Sigmoid colon (tissue), 7 donors: ENCODE data around the gene PEX1. TPM values are rescaled to one million over a fixed set of nuclear protein-coding genes. Genes with fewer than 3 reads are reported as not detected.

Experiments
- DNase-seq: peaks from one replicate; pipeline ENCODE4 v3.0.0-alpha.2; 2019
- H3K27ac ChIP-seq, 4 donors: fragments of 200-600 bp; sonication (generic); one replicate each; pipeline ENCODE4 v1.5.1; 2016 to 2019; ENCODE audit warnings: mild to moderate bottlenecking in 1 of 4
- H3K27me3 ChIP-seq, 3 donors: fragments of 200-600 bp; sonication (generic); one replicate each; pipeline ENCODE4 v1.5.1; 2019; ENCODE audit warnings: mild to moderate bottlenecking in 1 of 3
- H3K36me3 ChIP-seq, 4 donors: fragments of 200-600 bp; sonication (generic); one replicate each; pipeline ENCODE4 v1.5.1; 2016 to 2019
- H3K4me1 ChIP-seq, 4 donors: fragments of 200-600 bp; sonication (generic); one replicate each; pipeline ENCODE4 v1.5.1; 2017 to 2019
- H3K4me3 ChIP-seq, 4 donors: fragments of 200-600 bp; sonication (generic); one replicate each; pipeline ENCODE4 v1.5.1; 2017 to 2019; ENCODE audit warnings: mild to moderate bottlenecking in 2 of 4, moderate library complexity in 1 of 4
- H3K9me3 ChIP-seq, 4 donors: fragments of 200-600 bp in 3 of 4; sonication (generic) in 3 of 4; one replicate each; pipeline versions ENCODE4 v1.5.1 to v1.6.1; 2013 to 2019
- EP300 ChIP-seq, 4 donors: sonication (generic); formaldehyde crosslinking; IDR thresholded peaks; one replicate each; pipeline ENCODE4 v1.6.1; 2017; ENCODE audit warnings: antibody characterized with exemption in 4 of 4
- POLR2A ChIP-seq, 2 donors: fragments of 450-650 bp; IDR thresholded peaks; one replicate each; pipeline ENCODE4 v1.6.1; 2016; ENCODE audit warnings: antibody characterized with exemption in 2 of 2, mild to moderate bottlenecking in 2 of 2, moderate library complexity in 2 of 2
- POLR2AphosphoS5 ChIP-seq, 4 donors: sonication (generic); formaldehyde crosslinking; IDR thresholded peaks; one replicate each; pipeline ENCODE4 v1.6.1; 2017; ENCODE audit warnings: antibody characterized with exemption in 4 of 4
- WGBS, 2 donors: extraction: QIAGEN DNeasy Blood & Tissue Kit; methylation state at CpG; one replicate each; pipeline ENCODE4 v1.1.7; 2013; 5-methylcytosine and 5-hydroxymethylcytosine counted together
- intact Hi-C: fragments of 100-400 bp; cut with DNase I; formaldehyde crosslinking; loops from one replicate; pipeline ENCODE4 v1.15.1; 2023
- polyA plus RNA-seq, 3 donors: library from polyadenylated mRNA; stranded (reverse); fragments of 200-250 nt; gene quantifications; one replicate each; pipeline ENCODE4 v1.2.3, GENCODE V29; 2013
- total RNA-seq, 4 donors: library from RNA; depleted of rRNA; stranded (reverse); fragments of >200 nt; gene quantifications; one replicate each; pipeline ENCODE4 v1.1.0, GENCODE V29; 2016
- TF ChIP-seq, protein P1 (sequence below), 4 experiments: fragments of 450-650 bp in 3 of 4; fragments of 200-600 bp in 1 of 4; IDR thresholded peaks; one replicate each; pipeline ENCODE4 v1.5.1; 2016 to 2019; ENCODE audit warnings: antibody characterized with exemption in 4 of 4, mild to moderate bottlenecking in 3 of 4, moderate library complexity in 2 of 4
- donor health status: healthy with polysubstance abuse.
- donor health status: Bipolar disorder and iron deficiency.
- donor health status: healthy.

The PEX1 gene
- total and polyA plus RNA-seq, 7 donors: 7.4 to 29.0 (median 19.0) TPM

DNA sequence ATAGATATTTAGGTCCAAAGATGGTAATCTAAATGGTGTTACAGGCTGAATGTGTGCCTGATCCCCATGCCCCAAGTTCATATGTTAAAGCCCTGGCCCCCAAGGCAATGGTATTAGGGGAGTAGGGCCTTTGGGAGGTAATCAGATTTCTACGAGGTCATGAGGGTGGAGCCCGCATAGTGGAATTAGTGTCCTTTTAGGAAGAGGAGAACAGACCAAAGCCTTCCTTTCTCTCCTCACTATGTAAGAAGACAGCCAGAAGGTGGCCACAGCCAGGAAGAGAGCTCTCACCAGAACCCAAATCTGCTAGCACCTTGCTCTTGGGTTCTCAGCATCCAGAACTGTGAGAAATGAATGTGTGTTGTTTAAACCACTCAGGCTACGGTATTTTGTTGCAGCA lies 65.8 kb downstream of the PEX1 start:
- no peak for DNase-seq
- intact Hi-C loops: no loop called here
- Histone ChIP-seq H3K27me3 (no peaks in the 10 kb centered on the region), H3K4me3 (no peak overlapping the region), H3K9me3 (no peaks in the 10 kb centered on the region), H3K4me1 (no peaks in the 10 kb centered on the region), H3K36me3 (peaks cover 0 to 35% (median 0%) of the 10 kb centered on the region in 4 donors), H3K27ac (no peak overlapping the region)
- WGBS, 2 donors: 92 to 94% methylated on average over 3 of the region's 3 CpGs
- TF ChIP-seq, protein P1, sequence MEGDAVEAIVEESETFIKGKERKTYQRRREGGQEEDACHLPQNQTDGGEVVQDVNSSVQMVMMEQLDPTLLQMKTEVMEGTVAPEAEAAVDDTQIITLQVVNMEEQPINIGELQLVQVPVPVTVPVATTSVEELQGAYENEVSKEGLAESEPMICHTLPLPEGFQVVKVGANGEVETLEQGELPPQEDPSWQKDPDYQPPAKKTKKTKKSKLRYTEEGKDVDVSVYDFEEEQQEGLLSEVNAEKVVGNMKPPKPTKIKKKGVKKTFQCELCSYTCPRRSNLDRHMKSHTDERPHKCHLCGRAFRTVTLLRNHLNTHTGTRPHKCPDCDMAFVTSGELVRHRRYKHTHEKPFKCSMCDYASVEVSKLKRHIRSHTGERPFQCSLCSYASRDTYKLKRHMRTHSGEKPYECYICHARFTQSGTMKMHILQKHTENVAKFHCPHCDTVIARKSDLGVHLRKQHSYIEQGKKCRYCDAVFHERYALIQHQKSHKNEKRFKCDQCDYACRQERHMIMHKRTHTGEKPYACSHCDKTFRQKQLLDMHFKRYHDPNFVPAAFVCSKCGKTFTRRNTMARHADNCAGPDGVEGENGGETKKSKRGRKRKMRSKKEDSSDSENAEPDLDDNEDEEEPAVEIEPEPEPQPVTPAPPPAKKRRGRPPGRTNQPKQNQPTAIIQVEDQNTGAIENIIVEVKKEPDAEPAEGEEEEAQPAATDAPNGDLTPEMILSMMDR (IDR thresholded peaks at IDR 0.05): no peak
- TF ChIP-seq POLR2A (IDR thresholded peaks at IDR 0.05) (no peak), POLR2AphosphoS5 (IDR thresholded peaks at IDR 0.05) (no peak), EP300 (IDR thresholded peaks at IDR 0.05) (no peak)

DNA sequence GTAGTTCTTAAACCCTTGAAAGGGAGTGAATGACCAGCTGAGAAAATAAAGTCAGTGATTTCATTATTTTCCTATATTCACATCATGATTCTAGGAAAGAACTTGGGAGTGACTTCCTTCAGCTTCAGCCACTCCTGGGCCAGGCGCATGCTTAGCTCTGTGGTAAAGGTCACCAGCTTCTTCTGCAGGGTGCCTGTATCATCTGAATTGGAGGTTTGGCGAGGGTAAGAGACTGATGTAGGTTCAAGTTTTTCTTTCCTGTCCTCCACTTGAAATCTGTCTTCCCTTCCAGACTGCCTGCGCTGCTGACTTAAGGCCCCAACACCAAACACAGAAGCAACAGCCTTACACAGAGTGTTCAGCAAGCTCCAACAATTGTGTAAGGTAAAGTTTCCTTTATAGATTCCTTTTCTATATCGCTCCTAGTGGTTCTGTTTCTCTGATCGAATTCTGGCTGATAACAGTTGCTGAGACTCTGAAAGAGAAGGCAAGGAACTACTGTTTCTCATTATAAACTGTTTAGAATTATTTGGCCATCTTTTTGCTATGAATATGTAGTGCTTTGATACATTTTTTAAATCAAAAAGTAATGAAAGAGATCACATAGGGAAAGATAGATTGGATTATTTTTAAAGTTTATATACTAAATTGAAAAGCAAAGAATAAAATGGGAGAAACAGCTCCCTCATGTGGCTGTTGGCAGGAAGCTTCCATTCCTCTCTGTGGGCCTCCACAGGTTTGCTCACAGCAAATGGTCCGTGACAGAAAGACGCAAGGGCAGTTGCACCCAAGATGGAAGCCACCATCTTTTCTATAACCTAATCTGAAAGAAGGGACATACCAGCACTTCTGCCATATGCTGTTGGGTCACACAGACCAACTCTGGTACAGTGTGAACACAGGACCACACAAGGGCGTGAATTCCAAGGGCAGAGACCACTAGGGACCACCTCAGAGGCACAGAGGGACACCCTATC lies 67.0 kb downstream of the PEX1 start:
- Histone ChIP-seq H3K27ac (no peak overlapping the region), H3K36me3 (peaks cover 0 to 44% (median 5%) of the 10 kb centered on the region in 4 donors), H3K4me3 (no peak overlapping the region), H3K27me3 (no peaks in the 10 kb centered on the region), H3K9me3 (no peaks in the 10 kb centered on the region), H3K4me1 (no peaks in the 10 kb centered on the region)
- WGBS, 2 donors: 49 to 70% methylated on average over 8 of the region's 8 CpGs
- TF ChIP-seq, protein P1 (IDR thresholded peaks at IDR 0.05): peak in 2 of 4 experiments; percentile 21 to 47
- TF ChIP-seq POLR2A (IDR thresholded peaks at IDR 0.05): no peak
- TF ChIP-seq EP300 (IDR thresholded peaks at IDR 0.05): no peak
- DNase-seq: no peak
- intact Hi-C loops: no loop called here

DNA sequence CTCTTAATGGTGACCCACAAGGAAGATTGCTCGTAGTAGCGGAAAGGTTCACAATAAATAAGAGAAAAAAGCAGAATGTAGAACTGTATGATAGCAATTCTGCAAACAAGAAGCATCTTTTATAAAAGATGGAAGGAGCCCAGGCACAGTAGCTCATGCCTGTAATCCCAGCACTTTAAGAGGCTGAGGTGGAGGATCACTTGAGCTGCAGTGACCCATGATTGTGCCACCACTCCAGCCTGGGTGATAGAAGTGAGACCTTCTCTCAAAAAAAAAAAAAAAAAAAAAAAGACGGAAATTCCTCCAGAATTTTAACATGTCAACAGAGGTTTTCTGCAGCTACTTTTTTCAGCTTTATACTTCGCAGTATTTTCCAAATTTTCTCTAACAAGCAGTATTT lies 67.8 kb downstream of the PEX1 start:
- WGBS, 2 donors: 90 to 92% methylated on average over 4 of the region's 4 CpGs
- no peaks in the 10 kb centered on the region for H3K9me3 ChIP-seq
- H3K27me3 ChIP-seq: no peaks in the 10 kb centered on the region
- DNase-seq: no peak
- H3K4me3 ChIP-seq: no peak overlapping the region
- H3K36me3 ChIP-seq: peaks cover 0 to 52% (median 8%) of the 10 kb centered on the region in 4 donors
- no peak for TF ChIP-seq EP300 (IDR thresholded peaks at IDR 0.05)
- TF ChIP-seq POLR2AphosphoS5 (IDR thresholded peaks at IDR 0.05): no peak
- TF ChIP-seq, protein P1 (IDR thresholded peaks at IDR 0.05): no peak
- no peak for TF ChIP-seq POLR2A (IDR thresholded peaks at IDR 0.05)
- intact Hi-C loops: no loop called here
- H3K27ac ChIP-seq: no peak overlapping the region
- no peaks in the 10 kb centered on the region for H3K4me1 ChIP-seq

DNA sequence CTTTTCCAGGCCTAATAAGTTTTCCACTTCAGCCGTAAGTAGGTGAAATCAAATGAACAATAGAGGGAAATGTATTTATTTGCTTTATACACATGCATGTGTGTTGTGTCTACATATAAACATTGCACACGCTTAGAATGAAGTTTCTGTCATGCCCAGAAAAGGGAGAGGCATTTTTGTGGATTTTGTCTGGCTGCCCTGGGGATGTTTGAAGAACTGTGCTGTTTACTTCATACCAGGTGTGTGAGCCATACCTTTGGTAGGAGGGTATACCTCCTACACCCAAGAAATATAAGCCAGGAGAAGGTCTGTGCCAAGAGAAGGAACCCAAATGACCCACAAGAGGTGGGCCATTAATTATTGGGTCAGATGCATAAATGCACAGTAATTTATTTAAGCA lies 68.2 kb downstream of the PEX1 start:
- no peak for DNase-seq
- intact Hi-C loops: no loop called here

More for the DNA sequence above, 68.2 kb downstream of the PEX1 start:
- no peak overlapping the region for H3K4me3 ChIP-seq
- H3K27ac ChIP-seq: no peak overlapping the region
- TF ChIP-seq POLR2AphosphoS5 (IDR thresholded peaks at IDR 0.05) (no peak), POLR2A (IDR thresholded peaks at IDR 0.05) (no peak)
- TF ChIP-seq, protein P1 (IDR thresholded peaks at IDR 0.05): no peak
- no peaks in the 10 kb centered on the region for H3K4me1 ChIP-seq
- WGBS, 2 donors: 57 to 83% methylated on average over 2 of the region's 2 CpGs
- peaks cover 4 to 56% (median 9%) of the 10 kb centered on the region in 4 donors for H3K36me3 ChIP-seq
- H3K9me3 ChIP-seq: no peaks in the 10 kb centered on the region
- H3K27me3 ChIP-seq: no peaks in the 10 kb centered on the region
